SK-N-MC (cell line): Measurements from ENCODE around the gene KLB.

Experiments used
- EZH2 ChIP-seq: fragments of 200-600 bp; sonication (generic); IDR thresholded peaks from one replicate; pipeline ENCODE4 v1.6.1; 2017; ENCODE audit warnings: antibody characterized with exemption
- POLR2AphosphoS5 ChIP-seq: IDR thresholded peaks from 2 replicates; pipeline ENCODE4 v1.6.1; 2012; ENCODE audit warnings: mild to moderate bottlenecking, low read depth, low read length, borderline replicate concordance

- TF ChIP-seq POLR2AphosphoS5 (no peak), EZH2 (no peak)
Measured at GRCh38 chr4:39435659-39436563, 29.2 kb downstream of the KLB start.
